ENCODE results near the gene NWD2.

Gene NWD2

DNA sequence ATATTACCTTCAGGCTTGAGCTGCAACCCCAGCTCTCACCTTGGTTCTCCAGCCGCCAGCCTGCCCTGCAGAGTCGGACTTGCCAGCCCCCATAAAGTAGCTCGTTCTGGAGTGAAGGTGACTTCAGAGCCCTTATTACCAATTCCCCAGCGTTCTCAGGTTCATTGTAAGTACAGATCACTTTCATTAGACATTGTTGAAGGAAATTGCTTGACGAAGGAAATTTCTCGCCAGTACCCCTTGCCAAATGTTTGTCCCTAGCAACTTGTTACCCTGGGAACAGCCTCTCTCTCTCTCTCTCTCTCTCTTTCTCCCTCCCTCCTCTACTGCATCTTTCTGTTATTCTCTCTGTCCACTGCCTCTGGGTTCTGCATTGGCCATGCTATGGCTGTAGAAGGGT, 153.0 kb downstream of the NWD2 start:
- TF ChIP-seq GATA2 (IDR thresholded peaks at IDR 0.05; ENCODE audit: low read depth, low read length) (no peak), GATA3 (IDR thresholded peaks at IDR 0.05; ENCODE audit: low read depth, low read length) (no peak)

DNA sequence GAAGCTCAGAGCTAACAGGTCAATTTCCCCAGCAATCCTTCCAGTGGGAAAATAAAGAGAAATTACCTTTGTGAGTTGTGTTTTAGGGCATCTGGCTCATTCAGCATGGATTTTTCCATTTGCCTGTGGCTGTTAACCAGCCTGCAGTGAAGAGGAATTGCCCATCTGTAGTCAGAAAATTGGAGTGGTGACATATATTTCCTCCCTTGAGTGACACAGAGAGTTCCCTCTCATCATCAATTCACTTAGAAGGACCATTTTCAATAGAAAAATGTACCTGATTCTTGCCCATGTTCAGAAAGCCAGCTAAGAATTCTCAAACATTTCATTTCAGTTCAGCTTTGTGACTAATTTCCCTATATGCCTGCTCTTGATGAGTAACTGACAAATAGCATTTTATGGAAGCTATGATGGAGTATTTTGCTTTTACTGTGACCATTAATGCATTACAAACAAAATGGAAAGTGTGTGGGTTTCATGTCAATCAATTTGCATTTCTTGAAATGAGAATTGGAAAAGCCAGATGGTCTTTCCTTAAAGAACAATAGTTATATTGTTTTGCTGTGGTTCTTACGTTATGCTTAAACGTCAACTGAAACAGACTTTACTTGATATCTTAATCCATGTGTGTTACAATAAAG, 155.8 kb downstream of the NWD2 start:
- no peak for TF ChIP-seq GATA3 (IDR thresholded peaks at IDR 0.05; ENCODE audit: low read depth, low read length)
- TF ChIP-seq GATA2 (IDR thresholded peaks at IDR 0.05; ENCODE audit: low read depth, low read length) = no peak

DNA sequence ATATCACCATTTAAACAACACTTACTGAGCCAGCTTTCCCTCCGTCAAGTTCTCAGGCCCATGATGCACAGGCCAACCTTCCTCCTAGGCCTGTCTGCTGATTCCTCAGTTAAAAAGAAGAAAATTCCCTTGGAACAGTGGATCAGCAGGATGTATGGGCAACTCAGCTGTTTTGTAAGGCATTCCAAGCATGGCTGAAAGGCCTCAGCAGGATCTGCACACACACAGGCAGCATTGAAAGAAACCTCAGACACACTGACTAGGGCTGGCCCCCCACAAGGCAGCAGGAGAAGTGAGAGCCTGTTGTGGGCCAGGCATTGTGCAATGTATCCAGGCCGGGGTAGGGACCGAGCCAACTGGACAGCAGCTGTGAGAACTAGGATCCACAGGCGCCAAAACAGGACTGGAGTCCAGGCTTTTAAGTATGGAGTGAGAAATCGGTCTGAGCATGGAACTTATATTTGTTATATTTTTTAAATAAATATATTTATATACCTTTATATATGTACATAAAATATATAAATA, 171.4 kb downstream of the NWD2 start:
- TF ChIP-seq GATA2 (IDR thresholded peaks at IDR 0.05; ENCODE audit: low read depth, low read length) (no peak), GATA3 (IDR thresholded peaks at IDR 0.05; ENCODE audit: low read depth, low read length) (no peak)

DNA sequence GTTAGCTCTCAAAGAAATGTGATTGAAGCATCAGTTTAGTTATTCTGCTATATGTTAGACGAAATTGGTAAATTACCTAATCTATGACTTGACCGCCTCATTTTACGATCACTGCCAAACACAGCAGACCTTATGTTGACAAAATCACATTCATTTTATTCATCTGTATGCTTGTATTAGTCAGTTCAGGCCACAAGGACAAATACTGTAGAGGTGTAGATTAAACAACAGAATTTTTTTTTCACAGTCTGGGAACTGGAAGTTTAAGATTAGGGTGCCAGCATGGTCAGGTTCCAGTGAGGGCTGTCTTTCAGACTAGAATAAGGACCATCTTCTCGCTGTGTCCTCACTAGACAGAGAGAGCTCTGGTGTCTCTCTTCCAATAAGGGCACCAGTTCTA, 177.1 kb downstream of the NWD2 start:
- no peak for TF ChIP-seq GATA2 (IDR thresholded peaks at IDR 0.05; ENCODE audit: low read depth, low read length)

DNA sequence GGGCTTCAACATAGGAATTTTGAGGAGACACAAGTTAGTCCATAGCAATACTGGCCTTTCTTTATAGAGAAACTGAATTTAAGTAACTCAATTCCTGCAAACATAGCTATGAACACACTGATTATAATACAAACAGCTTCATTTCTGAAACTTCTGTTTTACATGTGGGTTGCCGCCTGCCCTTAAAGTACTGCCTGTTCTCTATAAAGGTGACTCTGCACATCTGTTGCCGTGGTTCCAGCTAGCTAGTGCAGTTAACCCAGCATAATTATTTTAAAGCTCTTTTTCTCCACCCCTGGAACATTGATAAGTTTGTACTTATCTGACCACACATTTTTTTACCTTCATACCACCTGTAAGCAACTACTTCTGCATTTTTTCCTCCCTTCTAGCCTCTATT, 177.6 kb downstream of the NWD2 start:
- TF ChIP-seq GATA3 (IDR thresholded peaks at IDR 0.05; ENCODE audit: low read depth, low read length) = no peak
- TF ChIP-seq GATA2 (IDR thresholded peaks at IDR 0.05; ENCODE audit: low read depth, low read length) = no peak

DNA sequence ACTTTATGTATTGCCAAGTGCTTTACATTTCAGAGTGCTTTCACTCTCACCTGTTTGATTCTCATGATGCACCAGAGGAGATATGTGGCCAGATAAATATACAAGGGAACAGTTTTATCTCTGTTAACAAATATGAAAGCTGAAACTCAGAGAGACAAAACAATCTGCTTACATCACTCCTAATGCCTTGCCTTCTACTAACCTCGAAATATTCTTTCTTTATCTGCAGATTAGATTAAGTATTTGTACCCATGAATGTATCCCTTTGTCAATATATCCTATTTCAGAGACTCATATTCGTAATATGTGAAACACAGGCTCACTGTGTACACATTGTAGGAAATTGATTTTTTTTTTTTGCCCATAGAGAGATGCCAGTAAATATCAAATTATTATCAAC, 178.1 kb downstream of the NWD2 start:
- TF ChIP-seq GATA3 (IDR thresholded peaks at IDR 0.05; ENCODE audit: low read depth, low read length) (no peak), GATA2 (IDR thresholded peaks at IDR 0.05; ENCODE audit: low read depth, low read length) (no peak)

DNA sequence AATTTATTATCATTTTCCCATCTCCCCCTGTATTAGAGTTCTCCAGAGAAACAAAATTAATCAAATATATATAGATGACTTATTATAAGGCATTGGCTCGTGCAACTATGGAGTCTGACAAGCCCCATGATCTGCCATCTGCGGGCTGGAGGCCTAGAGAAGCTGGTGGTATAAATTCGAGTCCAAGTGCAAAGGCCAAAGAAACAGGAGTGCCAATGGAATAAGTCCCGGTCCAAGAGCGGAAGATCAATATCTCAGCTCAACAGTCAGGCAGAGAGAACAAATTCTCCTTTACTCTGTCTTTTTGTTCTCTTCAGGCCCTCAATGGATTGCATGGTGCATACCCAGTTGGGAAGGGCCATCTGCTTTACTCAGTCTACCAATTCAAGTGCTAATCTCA, 178.8 kb downstream of the NWD2 start:
- no peak for TF ChIP-seq GATA2 (IDR thresholded peaks at IDR 0.05; ENCODE audit: low read depth, low read length)
- no peak for TF ChIP-seq GATA3 (IDR thresholded peaks at IDR 0.05; ENCODE audit: low read depth, low read length)

DNA sequence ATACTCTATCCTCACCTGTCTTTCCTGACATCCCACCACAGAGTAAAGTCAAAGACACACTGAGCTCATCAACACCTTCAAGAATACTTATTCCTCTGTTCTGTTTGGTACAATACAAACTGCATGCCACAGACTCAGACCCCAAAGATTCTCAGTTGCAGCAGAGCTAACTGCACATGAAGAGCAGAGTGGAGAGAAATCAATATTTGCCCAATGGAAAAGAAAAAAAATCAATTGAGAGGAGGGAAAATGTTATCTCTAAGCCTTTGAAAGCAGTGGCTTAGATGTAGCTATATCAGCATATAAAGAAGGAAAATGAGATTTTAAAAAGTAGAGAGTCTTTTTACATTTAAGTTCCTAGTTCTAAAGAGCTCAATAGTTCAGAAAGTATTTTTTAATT, 180.2 kb downstream of the NWD2 start:
- TF ChIP-seq GATA2 (IDR thresholded peaks at IDR 0.05; ENCODE audit: low read depth, low read length) (no peak), GATA3 (IDR thresholded peaks at IDR 0.05; ENCODE audit: low read depth, low read length) (no peak)

DNA sequence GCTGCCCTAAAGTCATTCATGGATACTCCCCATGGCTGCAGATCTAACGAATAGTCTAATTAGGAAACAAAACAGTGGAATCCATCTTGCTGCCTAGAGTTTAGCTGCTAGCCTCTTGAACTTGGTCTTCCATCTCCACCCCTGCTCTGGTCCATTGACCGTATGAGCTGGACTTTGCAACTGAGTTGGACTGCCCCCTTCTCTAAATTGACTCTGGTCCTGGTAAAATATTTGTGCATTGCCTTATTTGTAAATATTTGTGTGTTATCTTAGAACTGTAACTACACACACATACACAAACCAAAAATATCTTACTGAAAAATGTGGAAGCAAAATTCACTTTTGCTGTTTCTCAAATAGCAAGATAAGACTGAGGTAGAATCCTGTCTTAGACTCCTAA, 181.3 kb downstream of the NWD2 start:
- TF ChIP-seq GATA3 (IDR thresholded peaks at IDR 0.05; ENCODE audit: low read depth, low read length) = no peak

DNA sequence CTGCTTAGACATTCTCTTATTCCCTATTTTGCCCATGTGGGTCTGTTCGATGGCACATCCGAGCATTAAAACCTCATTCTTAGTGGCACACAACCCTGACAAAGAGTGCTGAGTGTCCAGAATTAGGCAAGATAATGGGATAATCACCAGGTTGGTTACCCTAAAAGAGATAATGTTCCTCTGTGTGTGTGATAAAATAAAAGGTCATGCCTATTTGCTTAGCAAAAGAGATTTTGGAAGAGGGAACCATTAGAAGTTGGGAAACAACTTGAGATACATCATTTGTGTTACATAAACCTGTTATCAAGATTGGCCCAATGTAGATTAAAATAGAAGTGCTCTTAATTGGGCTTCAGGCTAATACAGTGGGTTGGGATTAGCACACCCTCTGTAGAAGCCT, 182.7 kb downstream of the NWD2 start:
- TF ChIP-seq GATA2 (IDR thresholded peaks at IDR 0.05; ENCODE audit: low read depth, low read length) (no peak), GATA3 (IDR thresholded peaks at IDR 0.05; ENCODE audit: low read depth, low read length) (no peak)

DNA sequence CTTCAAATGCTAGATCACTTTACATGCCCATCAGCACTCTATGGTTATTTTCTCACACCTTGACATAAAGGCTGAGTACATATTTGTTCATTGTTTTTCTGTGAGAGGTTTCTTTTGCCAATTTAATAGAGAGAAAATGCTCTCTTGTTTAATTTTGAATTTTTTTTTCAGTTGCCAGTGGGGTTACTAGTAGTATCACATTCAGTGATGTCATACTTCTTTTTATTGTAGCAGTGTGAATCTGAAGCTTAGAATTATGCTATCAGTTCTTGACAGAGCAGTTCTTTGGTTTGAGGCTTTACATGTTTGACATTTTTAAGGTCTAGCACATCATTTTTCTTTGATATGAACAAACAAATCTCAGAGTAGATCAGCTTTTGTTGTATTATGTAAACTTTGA, 185.4 kb downstream of the NWD2 start:
- TF ChIP-seq GATA2 (IDR thresholded peaks at IDR 0.05; ENCODE audit: low read depth, low read length) (no peak), GATA3 (IDR thresholded peaks at IDR 0.05; ENCODE audit: low read depth, low read length) (no peak)

DNA sequence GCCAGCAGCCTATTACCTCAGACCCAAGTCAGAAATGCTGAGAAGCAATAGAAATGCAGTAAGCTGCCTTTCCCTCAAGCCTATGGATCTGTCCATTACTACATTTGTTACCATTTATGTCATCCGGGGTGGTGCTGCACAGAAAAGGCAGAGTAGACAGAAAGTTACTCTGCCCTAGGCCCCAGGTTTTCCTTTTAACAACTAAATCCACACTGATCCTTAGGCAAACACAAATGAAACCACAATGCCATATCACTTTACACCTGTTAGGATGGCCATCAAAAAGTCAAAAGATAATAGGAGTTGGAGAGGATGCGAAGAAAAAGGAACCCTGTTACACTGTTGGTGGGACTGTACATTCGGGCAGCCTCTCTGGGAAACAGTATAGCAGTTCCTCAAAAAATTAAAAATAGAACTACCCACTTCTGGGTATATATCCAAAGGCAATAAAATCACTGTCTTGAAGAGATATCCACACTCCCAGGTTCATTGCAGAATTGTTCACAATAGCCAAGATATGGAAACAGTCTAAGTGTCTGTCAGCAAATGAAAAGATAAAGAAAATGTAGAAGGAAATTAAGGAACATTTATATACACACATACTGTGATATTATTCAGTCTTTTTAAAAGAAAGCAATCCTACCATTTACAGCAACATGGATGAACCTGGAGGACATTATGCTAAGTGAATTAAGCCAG, 186.3 kb downstream of the NWD2 start:
- TF ChIP-seq GATA3 (IDR thresholded peaks at IDR 0.05; ENCODE audit: low read depth, low read length) (no peak), GATA2 (IDR thresholded peaks at IDR 0.05; ENCODE audit: low read depth, low read length) (no peak)

DNA sequence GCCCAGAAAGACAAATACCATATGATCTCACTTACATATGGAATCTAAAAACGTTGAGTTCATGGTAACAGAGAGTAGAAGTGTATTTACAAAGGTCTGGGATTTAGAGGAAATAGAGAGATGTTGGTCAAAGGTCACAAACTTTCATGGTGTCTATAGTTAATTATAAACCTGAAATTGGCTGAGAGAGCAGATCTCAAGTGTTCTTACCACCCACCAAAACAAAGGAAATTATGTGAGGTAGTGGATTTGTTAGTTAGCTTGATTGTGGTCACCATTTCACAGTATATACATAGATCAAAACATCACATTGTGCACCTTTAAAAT, 186.8 kb downstream of the NWD2 start:
- TF ChIP-seq GATA3 (IDR thresholded peaks at IDR 0.05; ENCODE audit: low read depth, low read length) (no peak), GATA2 (IDR thresholded peaks at IDR 0.05; ENCODE audit: low read depth, low read length) (no peak)

DNA sequence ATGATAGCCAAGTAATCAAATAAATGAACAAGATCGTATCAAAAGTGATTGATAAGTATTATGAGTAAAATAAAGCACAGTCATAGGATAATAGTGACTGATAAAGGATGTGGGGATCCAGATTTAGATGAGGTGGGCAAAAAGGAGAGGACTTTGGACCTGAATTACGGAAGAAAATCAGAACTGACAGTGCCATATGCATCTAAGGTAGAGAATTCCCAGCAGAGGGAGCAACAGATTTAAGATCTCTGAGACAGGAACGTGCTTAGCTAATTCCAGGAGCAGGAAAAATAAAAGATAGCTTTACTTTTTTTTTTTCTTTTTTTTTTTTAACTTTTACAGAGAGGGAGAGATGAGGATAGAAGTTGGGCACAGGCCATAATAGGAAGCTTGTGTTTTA, 189.9 kb downstream of the NWD2 start:
- TF ChIP-seq GATA2 (IDR thresholded peaks at IDR 0.05; ENCODE audit: low read depth, low read length) = no peak
- no peak for TF ChIP-seq GATA3 (IDR thresholded peaks at IDR 0.05; ENCODE audit: low read depth, low read length)

DNA sequence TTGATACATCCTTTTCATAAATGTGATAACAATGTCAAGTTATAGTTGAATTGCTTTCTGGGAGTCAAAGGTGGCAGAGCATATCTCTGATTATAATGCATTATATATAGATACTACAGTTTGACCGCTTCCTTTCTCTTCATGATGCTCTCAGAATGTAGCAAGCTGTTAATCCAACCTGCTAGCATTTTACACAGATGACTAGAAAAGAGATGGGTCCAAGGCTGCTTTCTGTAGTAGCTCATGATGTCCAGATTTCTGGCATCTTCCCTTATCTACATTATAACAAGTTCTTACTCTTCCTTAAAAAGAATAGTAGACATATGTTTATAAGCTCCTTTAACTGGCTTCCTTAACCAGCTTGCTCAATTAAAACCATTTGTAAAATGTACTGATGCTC, 192.0 kb downstream of the NWD2 start:
- TF ChIP-seq GATA2 (IDR thresholded peaks at IDR 0.05; ENCODE audit: low read depth, low read length) (no peak), GATA3 (IDR thresholded peaks at IDR 0.05; ENCODE audit: low read depth, low read length) (no peak)

DNA sequence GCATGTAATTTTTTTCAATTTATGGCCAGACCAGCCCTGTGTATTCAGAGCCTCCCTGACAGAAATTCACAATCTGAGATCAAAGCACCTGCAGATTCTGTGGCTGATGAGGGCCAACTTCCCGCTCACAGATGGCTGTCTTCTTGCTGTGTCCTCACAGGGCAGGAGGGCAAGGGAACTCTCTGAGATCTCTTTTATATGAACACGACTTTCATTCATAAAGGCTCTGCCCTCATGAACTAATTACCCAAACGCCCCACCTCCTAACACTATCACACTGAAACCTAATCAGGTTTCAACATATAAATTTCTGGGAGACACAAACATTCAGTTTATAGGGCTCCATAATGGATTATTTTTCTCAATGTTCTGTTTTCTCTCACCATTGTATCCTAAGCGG, 192.6 kb downstream of the NWD2 start:
- TF ChIP-seq GATA3 (IDR thresholded peaks at IDR 0.05; ENCODE audit: low read depth, low read length) (no peak), GATA2 (IDR thresholded peaks at IDR 0.05; ENCODE audit: low read depth, low read length) (no peak)

All from SH-SY5Y (cell line).